A204.1 (cell line): ENCODE measurements around the gene HOXD8.
A peak's percentile ranks its signal among the peaks of the same experiment; 100 is the strongest.

ENCODE experiments used
- FAIRE-seq: peaks from 2 replicates; lab custom pipeline; 2012; peaks lifted over from hg19 to GRCh38; lab: Jason Lieb, UNC

Gene HOXD8

DNA sequence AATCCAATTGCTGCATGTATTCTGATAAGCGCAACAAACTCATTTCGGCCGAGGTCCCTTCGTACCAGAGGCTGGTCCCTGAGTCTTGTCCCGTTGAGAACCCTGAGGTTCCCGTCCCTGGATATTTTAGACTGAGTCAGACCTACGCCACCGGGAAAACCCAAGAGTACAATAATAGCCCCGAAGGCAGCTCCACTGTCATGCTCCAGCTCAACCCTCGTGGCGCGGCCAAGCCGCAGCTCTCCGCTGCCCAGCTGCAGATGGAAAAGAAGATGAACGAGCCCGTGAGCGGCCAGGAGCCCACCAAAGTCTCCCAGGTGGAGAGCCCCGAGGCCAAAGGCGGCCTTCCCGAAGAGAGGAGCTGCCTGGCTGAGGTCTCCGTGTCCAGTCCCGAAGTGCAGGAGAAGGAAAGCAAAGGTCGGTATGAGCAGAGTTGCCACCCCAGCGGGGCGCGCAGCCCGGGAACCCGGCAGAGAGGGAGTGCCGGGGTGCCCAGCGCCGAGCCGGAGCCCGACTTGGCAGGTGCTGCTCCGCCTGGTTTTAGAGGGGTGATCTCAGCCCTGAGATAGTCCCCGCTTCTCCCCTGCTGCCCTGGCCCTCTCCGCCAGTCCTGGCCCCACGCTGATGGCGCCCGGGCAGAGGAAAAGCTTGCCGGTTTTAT lies 12.2 kb upstream of the HOXD8 start:
- FAIRE-seq = no peak

DNA sequence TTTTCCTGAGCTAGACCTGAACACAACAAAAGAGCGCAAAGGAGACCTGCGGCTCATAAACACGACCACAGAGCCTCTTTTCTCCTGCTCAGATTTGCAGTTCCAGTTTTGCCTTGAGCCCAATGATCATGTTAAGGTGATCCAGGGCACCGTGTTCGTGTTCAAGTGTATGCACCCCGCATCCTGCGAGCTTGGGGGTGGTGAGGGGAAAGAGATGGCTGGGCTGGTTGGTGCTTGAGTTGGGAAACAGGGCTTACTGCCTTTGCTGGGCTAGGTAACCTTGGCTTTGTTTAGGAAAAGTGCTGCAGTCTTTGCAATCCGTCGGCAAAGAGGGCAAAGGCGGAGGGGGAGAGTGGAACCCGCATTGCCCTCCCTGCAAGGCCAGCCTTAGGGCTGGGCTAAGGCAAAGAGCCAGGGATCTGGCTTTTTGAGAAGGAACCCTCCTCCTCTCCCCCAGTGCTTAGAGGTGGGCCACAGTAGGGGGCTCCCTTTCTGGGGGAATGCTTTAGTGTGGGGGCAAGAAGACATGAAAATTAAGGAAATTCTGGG lies 11.6 kb upstream of the HOXD8 start:
- FAIRE-seq = no peak

DNA sequence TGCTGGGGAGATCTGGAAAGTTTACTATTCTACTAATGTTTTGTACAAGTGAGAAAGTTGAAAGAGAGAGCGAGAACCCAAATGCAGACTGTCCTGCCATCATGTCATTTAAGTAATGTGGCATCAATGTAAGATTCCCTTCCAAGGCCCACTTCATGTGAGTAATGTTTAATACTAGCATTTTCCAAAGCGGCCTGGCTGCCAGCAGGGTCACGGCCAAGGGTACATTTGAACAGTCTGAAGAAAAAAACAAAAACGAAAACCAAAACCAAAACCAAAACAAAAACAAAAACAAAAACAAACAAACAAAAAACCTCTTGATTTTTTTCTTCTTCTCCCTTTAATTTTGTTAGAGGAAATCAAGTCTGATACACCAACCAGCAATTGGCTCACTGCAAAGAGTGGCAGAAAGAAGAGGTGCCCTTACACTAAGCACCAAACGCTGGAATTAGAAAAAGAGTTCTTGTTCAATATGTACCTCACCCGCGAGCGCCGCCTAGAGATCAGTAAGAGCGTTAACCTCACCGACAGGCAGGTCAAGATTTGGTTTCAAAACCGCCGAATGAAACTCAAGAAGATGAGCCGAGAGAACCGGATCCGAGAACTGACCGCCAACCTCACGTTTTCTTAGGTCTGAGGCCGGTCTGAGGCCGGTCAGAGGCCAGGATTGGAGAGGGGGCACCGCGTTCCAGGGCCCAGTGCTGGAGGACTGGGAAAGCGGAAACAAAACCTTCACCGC lies 10.7 kb upstream of the HOXD8 start:
- FAIRE-seq = peak; percentile 30

DNA sequence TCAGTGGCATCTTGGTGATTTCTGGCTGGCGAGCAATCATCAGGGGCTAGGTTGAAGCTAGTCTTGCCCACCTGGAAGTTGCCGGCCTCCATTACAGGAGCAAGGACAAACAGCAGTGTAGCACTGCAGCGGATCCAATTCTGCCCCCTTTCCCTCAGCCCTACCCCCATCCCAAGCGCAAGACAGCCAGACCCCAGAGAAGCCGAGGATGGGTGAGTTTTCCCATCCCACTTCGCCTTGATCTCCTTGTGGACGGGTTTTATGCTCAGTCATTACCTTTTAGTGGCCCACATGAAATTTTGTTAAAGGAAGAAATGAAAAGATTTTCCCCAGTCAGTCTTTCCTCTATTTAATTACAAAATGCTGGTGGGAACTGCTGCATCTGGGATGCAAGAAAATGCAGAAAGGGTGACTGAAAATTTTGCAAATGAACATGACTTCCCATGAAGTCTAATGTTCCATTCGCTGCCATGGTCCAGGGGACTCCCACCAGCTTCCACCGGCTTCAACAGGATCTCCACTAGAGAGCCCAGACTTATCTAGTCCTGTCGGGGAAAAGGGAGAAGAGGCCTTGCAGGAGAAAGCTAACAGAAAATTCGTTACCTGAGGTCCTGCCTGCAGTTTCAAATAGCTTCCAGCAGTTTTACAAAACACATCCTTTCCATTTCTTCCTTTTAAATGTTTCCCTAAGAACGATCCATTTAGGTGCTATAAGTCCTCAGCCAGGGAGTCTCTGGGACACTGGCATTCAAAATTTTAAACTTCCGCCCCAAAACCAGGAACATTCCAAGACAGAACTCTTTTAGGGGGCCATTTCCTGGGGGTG lies 8.9 kb upstream of the HOXD8 start:
- FAIRE-seq = no peak

DNA sequence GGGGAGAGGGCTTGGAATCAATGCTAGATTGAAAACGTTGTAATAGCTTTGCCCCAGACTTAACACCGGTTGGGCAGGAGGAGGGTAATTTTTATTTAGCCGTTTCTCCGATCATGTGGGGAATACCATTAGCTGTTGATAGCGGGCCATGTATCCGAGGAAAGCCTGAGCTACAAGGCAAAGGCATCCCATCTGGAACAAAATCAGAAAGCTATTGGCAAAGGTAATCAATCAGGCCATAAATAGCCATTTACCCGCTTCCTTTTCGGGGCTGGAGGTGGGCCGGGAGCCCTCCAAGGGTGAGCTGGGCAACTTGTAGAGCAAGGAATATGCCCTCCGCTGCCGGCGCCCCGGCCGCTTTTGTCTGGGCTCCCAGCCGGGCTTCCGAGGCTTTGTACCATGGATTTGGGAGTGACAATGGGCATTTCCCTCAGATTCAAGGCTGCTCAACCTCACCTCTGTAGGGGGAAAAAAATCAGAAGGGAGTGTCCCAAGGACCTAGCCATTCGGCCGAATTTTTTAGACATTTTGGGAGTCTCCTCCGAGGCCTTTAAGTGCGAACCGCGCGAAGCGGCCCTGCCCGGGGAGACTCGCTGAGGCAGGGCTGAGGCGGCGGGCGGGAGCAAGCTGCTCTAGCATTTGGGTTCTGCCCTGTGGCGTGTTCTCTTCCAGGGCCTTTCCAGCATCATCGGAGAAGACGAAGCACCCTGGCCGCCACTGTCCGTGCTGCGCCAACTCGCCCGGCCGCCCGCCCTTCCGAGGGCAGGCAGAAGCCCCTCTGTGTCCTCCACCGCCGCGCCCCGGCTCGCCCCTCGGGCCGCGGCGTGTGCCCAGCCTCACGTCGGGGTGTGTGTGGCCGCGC lies 8.1 kb upstream of the HOXD8 start:
- no peak for FAIRE-seq

DNA sequence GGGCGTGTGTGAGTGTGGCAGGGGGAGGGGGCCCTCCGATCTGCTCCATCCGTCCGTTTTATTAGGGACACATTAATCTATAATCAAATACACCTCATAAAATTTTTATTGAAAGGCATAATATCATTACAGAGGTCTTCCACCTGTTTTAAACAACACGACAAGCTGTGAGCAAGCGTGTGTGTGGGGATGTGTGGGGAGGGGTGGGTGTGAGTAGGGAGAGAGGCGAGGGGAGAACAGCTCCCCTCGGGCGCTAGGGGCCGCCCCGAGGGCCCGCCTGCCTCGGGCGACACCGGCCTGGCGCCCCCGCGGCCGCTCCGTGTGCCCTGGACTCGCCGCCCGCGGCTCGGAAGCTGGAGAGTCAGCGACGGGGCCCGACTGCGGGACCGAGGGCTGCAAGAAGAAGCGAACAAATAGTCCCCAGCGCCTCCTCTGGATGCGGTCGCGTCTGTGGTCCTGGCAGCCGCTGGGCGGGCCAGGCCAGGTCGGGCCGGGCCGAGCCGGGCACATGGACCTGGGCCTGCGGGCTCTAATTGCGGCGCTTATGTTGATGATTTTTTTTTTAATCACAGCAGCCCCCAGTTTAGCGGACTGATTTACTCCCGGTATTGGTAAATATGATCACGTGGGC lies 7.3 kb upstream of the HOXD8 start:
- no peak for FAIRE-seq

DNA sequence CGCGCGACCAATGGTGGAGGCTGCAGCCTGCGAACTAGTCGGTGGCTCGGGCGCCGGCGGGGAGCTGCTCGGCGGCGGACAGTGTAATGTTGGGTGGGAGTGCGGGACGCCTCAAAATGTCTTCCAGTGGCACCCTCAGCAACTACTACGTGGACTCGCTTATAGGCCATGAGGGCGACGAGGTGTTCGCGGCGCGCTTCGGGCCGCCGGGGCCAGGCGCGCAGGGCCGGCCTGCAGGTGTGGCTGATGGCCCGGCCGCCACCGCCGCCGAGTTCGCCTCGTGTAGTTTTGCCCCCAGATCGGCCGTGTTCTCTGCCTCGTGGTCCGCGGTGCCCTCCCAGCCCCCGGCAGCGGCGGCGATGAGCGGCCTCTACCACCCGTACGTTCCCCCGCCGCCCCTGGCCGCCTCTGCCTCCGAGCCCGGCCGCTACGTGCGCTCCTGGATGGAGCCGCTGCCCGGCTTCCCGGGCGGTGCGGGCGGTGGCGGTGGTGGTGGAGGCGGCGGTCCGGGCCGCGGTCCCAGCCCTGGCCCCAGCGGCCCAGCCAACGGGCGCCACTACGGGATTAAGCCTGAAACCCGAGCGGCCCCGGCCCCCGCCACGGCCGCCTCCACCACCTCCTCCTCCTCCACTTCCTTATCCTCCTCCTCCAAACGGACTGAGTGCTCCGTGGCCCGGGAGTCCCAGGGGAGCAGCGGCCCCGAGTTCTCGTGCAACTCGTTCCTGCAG lies 6.7 kb upstream of the HOXD8 start, which contains the start of gene HOXD9:
HOXD9 (plus strand) TSS at position 37 of the 728 bp plus-strand sequence; CDS start at position 87, 50 bp downstream.
- no peak for FAIRE-seq

DNA sequence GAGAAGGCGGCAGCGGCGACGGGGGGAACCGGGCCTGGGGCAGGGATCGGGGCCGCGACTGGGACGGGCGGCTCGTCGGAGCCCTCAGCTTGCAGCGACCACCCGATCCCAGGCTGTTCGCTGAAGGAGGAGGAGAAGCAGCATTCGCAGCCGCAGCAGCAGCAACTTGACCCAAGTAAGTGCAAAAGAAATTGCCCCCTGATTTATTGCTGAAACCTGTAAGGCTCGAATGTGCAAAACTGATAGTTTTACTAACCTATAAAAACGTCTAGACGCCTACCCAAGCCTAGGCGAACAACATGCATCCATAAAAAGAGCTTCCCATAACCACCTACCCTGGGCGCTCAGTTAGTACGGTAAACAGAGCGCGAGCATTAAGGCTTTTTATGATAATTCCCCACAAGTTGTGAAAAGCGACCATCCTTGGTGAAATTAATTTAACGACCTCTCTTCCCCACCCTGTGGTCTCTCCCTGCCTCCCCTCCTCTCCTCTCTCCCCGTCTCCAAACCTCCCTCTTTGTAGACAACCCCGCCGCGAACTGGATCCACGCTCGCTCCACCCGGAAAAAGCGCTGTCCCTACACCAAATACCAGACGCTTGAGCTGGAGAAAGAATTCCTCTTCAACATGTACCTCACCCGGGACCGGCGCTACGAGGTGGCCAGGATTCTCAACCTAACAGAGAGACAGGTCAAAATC lies 5.9 kb upstream of the HOXD8 start:
- no peak for FAIRE-seq

DNA sequence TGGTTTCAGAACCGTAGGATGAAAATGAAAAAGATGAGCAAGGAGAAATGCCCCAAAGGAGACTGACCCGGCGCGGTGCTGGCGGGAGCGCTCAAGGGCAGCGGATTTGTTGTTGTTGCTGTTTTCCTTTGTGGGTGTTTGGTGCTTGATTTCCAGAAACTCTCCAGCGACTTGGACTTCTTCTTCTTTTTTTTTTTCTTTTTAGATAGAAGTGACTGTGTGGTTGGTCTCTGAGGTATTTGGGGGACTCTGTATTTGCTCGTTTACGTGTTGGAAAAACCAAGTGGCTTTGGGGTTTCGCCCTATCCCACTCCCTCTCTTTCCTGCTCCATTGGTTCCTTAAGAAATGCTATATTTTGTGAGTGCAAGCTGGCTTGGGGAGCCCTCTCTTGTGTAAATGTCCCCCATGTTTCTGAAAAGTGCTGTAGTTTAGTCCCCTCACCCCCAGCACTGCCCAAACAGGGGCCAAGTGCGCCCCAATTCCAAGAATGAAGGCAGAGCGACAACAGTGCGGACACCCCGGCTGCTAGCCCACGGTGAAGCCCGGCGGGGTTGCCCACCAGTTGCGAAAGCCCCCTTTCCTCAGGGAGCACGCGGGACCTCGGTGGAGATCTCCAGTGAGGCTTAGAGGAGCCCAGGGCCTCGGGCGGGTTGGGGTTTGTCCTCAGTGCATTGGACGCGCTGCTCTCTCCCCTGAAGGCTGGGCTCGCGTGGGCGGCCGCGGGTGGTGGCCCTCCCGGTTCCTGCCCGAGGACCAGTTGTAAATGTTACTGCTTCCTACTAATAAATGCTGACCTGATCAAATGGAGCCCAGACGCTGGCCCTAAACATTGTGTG lies 5.2 kb upstream of the HOXD8 start:
- FAIRE-seq = no peak

DNA sequence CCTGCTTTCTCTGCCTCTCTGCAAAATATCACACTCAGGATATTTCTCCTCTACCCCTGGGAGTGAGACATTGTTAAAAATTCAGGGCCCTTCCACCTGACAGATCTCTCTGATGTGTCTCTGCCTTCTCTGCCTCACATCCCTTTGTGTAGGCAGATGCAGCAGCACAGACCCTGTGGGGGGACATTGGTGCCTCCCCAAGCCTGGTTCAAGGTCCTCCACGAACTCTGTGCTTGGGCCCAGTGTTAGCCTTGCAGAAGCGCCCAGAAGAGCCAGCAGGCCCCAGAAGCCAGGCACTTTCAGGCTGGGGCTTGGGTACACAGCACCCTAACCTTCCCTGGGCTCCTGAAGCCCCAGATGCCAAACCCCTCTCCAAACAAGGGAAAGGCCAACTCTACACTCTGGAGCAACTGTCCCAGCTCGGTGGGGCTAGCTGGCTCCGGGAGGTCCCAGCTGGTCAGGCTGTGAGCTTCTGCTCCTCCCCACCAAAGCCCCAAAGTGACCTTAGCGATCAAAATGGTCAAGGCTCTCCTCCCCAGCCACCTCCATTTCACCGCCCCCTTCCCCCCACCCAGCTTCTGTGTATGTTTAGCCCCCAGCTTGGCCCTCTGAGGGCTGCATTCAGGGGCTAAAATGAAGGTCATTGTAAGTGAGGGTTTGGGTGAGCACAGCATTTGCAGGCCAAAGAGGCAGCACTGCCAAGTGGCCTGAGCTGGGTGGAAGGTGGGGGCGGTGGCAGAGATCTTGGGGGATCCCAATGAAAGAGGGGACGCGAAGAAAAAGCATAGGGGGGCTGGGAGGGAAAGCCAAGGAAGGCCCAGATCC lies 4.3 kb upstream of the HOXD8 start:
- no peak for FAIRE-seq

DNA sequence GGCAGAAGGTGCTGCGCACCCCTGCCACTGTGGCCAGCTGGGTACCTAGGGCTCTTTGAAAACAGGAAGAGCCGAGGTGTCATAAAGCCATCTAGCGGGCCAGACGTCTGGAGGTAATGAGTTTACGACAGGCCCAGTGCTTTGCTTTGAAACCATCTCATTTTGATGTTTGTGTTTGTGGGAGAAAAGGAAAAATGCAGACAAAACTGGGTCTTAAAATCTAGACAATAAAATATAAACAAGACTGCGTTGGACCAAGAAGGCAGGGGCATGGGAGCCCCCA lies 3.8 kb upstream of the HOXD8 start:
- no peak for FAIRE-seq

DNA sequence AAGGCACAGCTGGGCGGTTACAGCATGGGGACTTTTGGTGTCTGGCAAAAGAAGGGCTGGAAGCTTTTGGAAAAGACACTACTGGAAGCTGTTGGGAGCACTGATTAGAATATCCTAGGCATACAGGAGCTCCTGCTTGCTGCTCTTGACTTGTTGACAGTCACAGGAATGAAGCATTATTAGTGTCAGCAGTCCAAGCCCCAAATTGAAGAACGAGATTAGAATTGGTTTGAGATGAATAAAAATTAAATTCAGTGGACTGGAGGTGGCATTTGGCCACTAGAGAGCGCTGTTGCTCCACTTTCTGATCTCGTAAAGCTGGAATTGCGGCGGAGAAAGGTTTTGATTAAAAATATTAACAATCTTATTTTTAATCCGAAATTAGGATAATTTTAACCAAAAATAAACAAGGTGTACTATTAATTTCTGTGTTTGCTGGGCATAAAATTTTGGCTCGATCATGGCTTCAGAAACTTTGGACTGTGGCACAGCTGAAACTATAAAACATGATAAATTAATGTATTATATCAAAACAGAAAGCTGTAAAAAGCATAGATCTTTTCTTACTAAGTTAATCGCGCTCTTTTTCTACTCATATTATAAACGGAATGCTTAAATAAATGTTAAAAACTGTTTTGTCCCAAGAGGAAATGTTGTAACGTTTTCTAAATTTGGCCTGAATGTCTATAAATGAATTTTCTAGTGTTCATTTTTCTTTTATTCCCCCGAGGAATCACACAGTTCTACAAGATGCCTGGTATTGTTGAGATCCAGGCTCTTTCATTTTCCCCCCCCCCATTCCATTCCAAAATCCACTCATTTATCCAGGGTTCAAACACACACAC lies 2.4 kb upstream of the HOXD8 start:
- FAIRE-seq = peak; percentile 94

DNA sequence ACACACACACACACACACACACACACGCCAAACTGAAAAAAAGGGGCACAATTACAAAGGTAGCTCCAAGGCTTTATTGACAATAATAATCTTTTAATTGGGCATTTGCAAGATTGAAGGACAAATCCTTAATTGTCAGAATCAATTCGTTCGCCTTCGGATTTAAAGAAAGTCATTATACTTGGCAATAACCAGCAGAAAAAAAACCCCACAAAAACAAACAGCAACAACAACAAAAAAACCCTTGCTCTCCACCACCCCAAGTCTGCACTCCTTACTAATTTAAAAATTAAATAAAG lies 1.8 kb upstream of the HOXD8 start:
- no peak for FAIRE-seq

DNA sequence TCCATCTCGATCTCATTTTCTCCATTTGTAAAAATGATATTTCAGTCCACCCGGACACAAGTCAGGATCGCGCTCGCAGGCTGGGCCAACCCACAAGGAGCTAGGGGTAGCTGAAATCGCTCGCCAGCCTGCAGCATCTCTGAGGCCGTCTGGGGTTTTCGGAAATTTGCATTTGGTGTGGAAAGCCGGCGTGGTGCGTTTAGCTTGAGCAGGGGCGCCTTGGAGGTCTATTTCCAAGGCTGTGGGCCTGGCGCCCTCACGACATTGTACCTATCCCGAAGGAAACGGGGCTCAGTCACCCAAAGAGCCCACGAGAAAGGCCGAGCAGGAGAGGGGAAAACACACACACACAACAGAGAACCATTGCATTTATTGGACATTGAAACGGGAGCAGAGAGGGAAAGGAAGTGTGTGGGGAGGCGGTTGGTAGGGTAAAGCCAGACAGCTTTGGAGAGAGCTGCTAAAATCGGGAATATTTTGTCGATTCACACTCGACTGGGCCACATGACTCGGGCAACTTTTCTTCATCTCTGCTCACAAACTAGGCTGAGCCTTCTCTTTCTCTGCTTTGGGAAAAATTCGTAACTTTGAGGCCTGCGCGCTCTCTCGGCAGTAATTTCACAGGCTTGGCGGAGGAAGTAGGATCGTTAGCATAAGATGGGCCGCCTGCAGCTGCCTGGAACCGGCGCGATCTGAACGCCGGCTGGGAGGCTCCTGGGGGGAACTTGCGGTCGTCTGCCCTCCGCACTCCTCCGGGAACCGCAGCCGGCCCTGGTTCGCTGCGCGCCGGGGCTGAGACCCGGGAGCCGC lies 1.1 kb upstream of the HOXD8 start:
- no peak for FAIRE-seq

DNA sequence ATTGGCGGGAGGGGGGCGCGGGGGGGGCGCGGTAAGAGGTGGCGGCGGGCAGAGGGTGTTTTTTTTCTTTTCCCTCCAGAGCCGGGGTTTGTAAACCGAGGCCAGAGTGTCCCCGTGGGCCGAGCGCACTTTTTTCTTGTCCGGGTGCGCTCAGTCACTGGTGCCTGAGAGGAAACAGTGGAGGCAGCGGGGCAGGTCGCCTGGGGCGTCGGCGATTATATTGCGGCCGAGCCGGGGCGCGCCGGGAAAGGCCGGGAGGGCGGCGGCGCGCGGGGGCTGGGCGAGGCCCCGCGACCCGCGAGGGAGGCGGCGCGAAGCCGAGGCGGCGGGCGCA lies 275 bp downstream of the HOXD8 start:
- FAIRE-seq = no peak

DNA sequence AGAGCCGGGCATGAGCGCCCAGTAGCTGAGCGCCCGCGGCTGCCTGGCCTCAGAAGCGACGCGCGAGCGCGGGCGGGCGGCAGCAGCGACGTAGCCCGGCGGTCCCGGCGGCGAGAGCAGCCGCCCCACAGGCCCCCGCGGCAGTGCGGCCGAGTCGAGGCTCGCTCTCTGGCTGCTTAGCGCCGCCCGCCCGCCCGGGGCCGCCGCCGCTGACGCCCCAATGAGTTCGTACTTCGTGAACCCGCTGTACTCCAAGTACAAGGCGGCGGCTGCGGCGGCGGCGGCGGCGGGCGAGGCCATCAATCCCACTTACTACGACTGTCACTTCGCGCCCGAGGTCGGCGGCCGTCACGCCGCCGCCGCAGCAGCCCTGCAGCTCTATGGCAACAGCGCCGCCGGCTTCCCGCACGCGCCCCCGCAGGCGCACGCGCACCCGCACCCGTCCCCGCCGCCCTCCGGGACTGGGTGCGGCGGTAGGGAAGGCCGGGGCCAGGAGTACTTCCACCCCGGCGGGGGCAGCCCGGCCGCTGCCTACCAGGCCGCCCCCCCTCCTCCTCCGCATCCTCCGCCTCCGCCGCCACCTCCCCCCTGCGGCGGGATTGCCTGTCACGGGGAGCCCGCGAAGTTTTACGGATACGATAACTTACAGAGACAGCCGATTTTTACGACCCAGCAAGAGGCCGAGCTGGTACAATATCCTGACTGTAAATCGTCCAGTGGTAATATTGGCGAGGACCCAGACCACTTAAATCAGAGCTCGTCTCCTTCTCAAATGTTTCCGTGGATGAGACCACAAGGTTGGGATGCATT lies 847 bp downstream of the HOXD8 start:
- FAIRE-seq = no peak
